ENCODE data around the gene ZNF581.

ZNF581 gene

GRCh38 chr19:55599468-55599841, 44.0 kb upstream of the ZNF581 start, which contains the start of gene FIZ1:
TSS of gene FIZ1 (minus strand) at chr19:55599517. CDS start at chr19:55597865, 1,652 bp downstream.
- no peak for TF ChIP-seq CTCF (IDR thresholded peaks at IDR 0.05; ENCODE audit: control insufficient read depth, extremely low read depth, insufficient read depth)
- peak within 1 kb of the TSS; percentile 61 for H3K4me3 ChIP-seq (ENCODE audit: low read depth, low read length)
- DNase-seq (ENCODE audit: low read depth) = peak; percentile 95

GRCh38 chr19:55599842-55600661, 43.4 kb upstream of the ZNF581 start, which contains the start of gene ZNF524:
TSS of gene ZNF524 (plus strand) at chr19:55600288. CDS start at chr19:55602113, 1,825 bp downstream.
- TF ChIP-seq CTCF (IDR thresholded peaks at IDR 0.05; ENCODE audit: control insufficient read depth, extremely low read depth, insufficient read depth) = no peak
- peak; percentile 70 for DNase-seq (ENCODE audit: low read depth)
- H3K4me3 ChIP-seq (ENCODE audit: low read depth, low read length) = peak within 1 kb of the TSS; percentile 61

GRCh38 chr19:55600662-55601028, 42.8 kb upstream of the ZNF581 start:
- peak overlapping the region; percentile 61 for H3K4me3 ChIP-seq (ENCODE audit: low read depth, low read length)
- no peak for TF ChIP-seq CTCF (IDR thresholded peaks at IDR 0.05; ENCODE audit: control insufficient read depth, extremely low read depth, insufficient read depth)
- DNase-seq (ENCODE audit: low read depth) = no peak

GRCh38 chr19:55601084-55601483, 42.4 kb upstream of the ZNF581 start:
- H3K4me3 ChIP-seq (ENCODE audit: low read depth, low read length) = peak overlapping the region; percentile 61
- DNase-seq (ENCODE audit: low read depth) = no peak
- TF ChIP-seq CTCF (IDR thresholded peaks at IDR 0.05; ENCODE audit: control insufficient read depth, extremely low read depth, insufficient read depth) = no peak

GRCh38 chr19:55602104-55603001, 41.1 kb upstream of the ZNF581 start:
- no peak overlapping the region for H3K4me3 ChIP-seq (ENCODE audit: low read depth, low read length)
- DNase-seq (ENCODE audit: low read depth) = no peak

GRCh38 chr19:55603115-55603514, 40.3 kb upstream of the ZNF581 start:
- DNase-seq (ENCODE audit: low read depth) = no peak

More at GRCh38 chr19:55602104-55603001, 41.1 kb upstream of the ZNF581 start:
- no peak for TF ChIP-seq CTCF (IDR thresholded peaks at IDR 0.05; ENCODE audit: control insufficient read depth, extremely low read depth, insufficient read depth)

More at GRCh38 chr19:55603115-55603514, 40.3 kb upstream of the ZNF581 start:
- no peak for TF ChIP-seq CTCF (IDR thresholded peaks at IDR 0.05; ENCODE audit: control insufficient read depth, extremely low read depth, insufficient read depth)
- H3K4me3 ChIP-seq (ENCODE audit: low read depth, low read length) = no peak overlapping the region
